ENCODE results near the gene UTS2B.

The UTS2B gene

GRCh38 chr3:191353022-191353777 lies 22.9 kb upstream of the UTS2B start:
- in situ Hi-C loops (cut with MboI; ENCODE audit: low sequenced_read_pairs), result no loop called here

GRCh38 chr3:191352014-191352413 lies 21.7 kb upstream of the UTS2B start:
- in situ Hi-C loops (cut with MboI; ENCODE audit: low sequenced_read_pairs), result no loop called here

- in situ Hi-C loops (cut with MboI; ENCODE audit: low sequenced_read_pairs), result no loop called here
These were observed 20.2 kb upstream of the UTS2B start for GRCh38 chr3:191350396-191351090.

GRCh38 chr3:191348098-191348497 lies 17.8 kb upstream of the UTS2B start:
- in situ Hi-C loops (cut with MboI; ENCODE audit: low sequenced_read_pairs), result no loop called here

- in situ Hi-C loops (cut with MboI; ENCODE audit: low sequenced_read_pairs), result no loop called here
These were observed 16.9 kb upstream of the UTS2B start for GRCh38 chr3:191347228-191347627.

GRCh38 chr3:191345334-191345733 lies 15.0 kb upstream of the UTS2B start:
- in situ Hi-C loops (cut with MboI; ENCODE audit: low sequenced_read_pairs), result no loop called here

GRCh38 chr3:191343913-191344312 lies 13.6 kb upstream of the UTS2B start:
- in situ Hi-C loops (cut with MboI; ENCODE audit: low sequenced_read_pairs), result no loop called here

GRCh38 chr3:191343115-191343514 lies 12.8 kb upstream of the UTS2B start:
- in situ Hi-C loops (cut with MboI; ENCODE audit: low sequenced_read_pairs), result no loop called here

- in situ Hi-C loops (cut with MboI; ENCODE audit: low sequenced_read_pairs), result no loop called here
These were observed 12.1 kb upstream of the UTS2B start for GRCh38 chr3:191342411-191342810.

- in situ Hi-C loops (cut with MboI; ENCODE audit: low sequenced_read_pairs), result no loop called here
These were observed 11.7 kb upstream of the UTS2B start for GRCh38 chr3:191342006-191342405.

- in situ Hi-C loops (cut with MboI; ENCODE audit: low sequenced_read_pairs), result no loop called here
These were observed 10.6 kb upstream of the UTS2B start for GRCh38 chr3:191340966-191341365.

GRCh38 chr3:191340351-191340750 lies 10.0 kb upstream of the UTS2B start:
- in situ Hi-C loops (cut with MboI; ENCODE audit: low sequenced_read_pairs), result no loop called here

- in situ Hi-C loops (cut with MboI; ENCODE audit: low sequenced_read_pairs), result no loop called here
These were observed 9.1 kb upstream of the UTS2B start for GRCh38 chr3:191339316-191339917.

- in situ Hi-C loops (cut with MboI; ENCODE audit: low sequenced_read_pairs), result no loop called here
These were observed 7.8 kb upstream of the UTS2B start for GRCh38 chr3:191338177-191338488.

GRCh38 chr3:191336833-191337232 lies 6.5 kb upstream of the UTS2B start:
- in situ Hi-C loops (cut with MboI; ENCODE audit: low sequenced_read_pairs), result no loop called here

GRCh38 chr3:191334346-191334893 lies 4.1 kb upstream of the UTS2B start:
- in situ Hi-C loops (cut with MboI; ENCODE audit: low sequenced_read_pairs), result no loop called here

- in situ Hi-C loops (cut with MboI; ENCODE audit: low sequenced_read_pairs), result no loop called here
These were observed 3.1 kb upstream of the UTS2B start for GRCh38 chr3:191333298-191333880.

- in situ Hi-C loops (cut with MboI; ENCODE audit: low sequenced_read_pairs), result no loop called here
These were observed 1.1 kb upstream of the UTS2B start for GRCh38 chr3:191331388-191331787.

- in situ Hi-C loops (cut with MboI; ENCODE audit: low sequenced_read_pairs), result no loop called here
These were observed 263 bp upstream of the UTS2B start for GRCh38 chr3:191330530-191331048.

- in situ Hi-C loops (cut with MboI; ENCODE audit: low sequenced_read_pairs), result no loop called here
These were observed 1.2 kb downstream of the UTS2B start, which contains the start of gene CCDC50 for GRCh38 chr3:191328962-191329653. CCDC50 (plus strand) TSS chr3:191329394; CDS start chr3:191329675, 281 bp downstream.

Measured in HL-60/S4 treated with retinoic acid at 250 ng/mL for 4 days and 3 days (cell line).